B cell (primary cell): Measurements from ENCODE around the gene ZNF750. TPM values are rescaled to one million over a fixed set of nuclear protein-coding genes. Genes with fewer than 3 reads are reported as not detected.

Experiments used
- ATAC-seq: fragments of 200-7000 bp; cut with Tn5 transposase; one replicate; pipeline ENCODE4 v1.10.0; 2021; ENCODE audit warnings: low read depth, mild to moderate bottlenecking, moderate number of reproducible peaks, moderate library complexity
- CTCF ChIA-PET: fragments of 350-600 bp; sonication (Branson Sonifier 250); formaldehyde crosslinking; loops from one replicate; lab custom pipeline; 2021; ENCODE audit warnings: antibody characterized with exemption, inconsistent platforms; lab: Charles Lee
- POLR2A ChIA-PET: fragments of 350-600 bp; sonication (Branson Sonifier 250); formaldehyde crosslinking; loops from one replicate; lab custom pipeline; 2021; ENCODE audit warnings: antibody characterized with exemption; lab: Charles Lee
- DNase-seq: peaks from one replicate; pipeline ENCODE4 v3.0.0; 2013
- H2AFZ ChIP-seq: 2 replicates; pipeline ENCODE4 v1.6.1; 2012; ENCODE audit warnings: mild to moderate bottlenecking, low read depth, low read length; ENCODE audit not compliant: insufficient read depth, poor library complexity, severe bottlenecking
- H3K27ac ChIP-seq, 2 donors: 1 replicate in 1 of 2; 2 replicates in 1 of 2; pipeline ENCODE4 v1.5.1; 2012 to 2013; ENCODE audit warnings: low read length in 2 of 2, mild to moderate bottlenecking in 2 of 2, moderate library complexity in 1 of 2
- H3K27me3 ChIP-seq, 4 experiments: fragments of 200-600 bp in 1 of 4; sonication (generic) in 1 of 4; replicated peaks in 1 of 4; 1 replicate in 2 of 4; 2 replicates in 2 of 4; pipeline versions ENCODE4 v1.6.1 to v1.7.0; 2013 to 2016; ENCODE audit warnings: low read length in 3 of 4, mild to moderate bottlenecking in 2 of 4, mixed read lengths in 1 of 4, moderate library complexity in 1 of 4; ENCODE audit not compliant: insufficient read depth in 4 of 4, control insufficient read depth in 3 of 4; ENCODE audit errors: control extremely low read depth in 1 of 4
- H3K36me3 ChIP-seq, 2 experiments: replicated peaks in 1 of 2; 1 replicate in 1 of 2; 2 replicates in 1 of 2; pipeline versions ENCODE4 v1.6.1 to v1.7.1; 2013; ENCODE audit warnings: low read length in 1 of 2; ENCODE audit not compliant: insufficient read depth in 2 of 2, control insufficient read depth in 1 of 2; ENCODE audit errors: control extremely low read depth in 1 of 2, extremely low read depth in 1 of 2
- H3K4me1 ChIP-seq, 2 donors: fragments of 200-600 bp in 1 of 2; sonication (generic) in 1 of 2; 1 replicate in 1 of 2; 2 replicates in 1 of 2; pipeline versions ENCODE4 v1.5.1 to v1.6.1; 2013 to 2017; ENCODE audit warnings: low read length in 2 of 2; ENCODE audit not compliant: control insufficient read depth in 2 of 2, insufficient read depth in 2 of 2
- H3K4me2 ChIP-seq: replicated peaks from 2 replicates; pipeline ENCODE3; 2012; ENCODE audit warnings: mild to moderate bottlenecking, low read depth, low read length; ENCODE audit not compliant: poor library complexity, severe bottlenecking
- H3K4me3 ChIP-seq, 5 experiments: fragments of 200-600 bp in 1 of 5; sonication (generic) in 1 of 5; 1 replicate in 3 of 5; 2 replicates in 2 of 5; pipeline versions ENCODE4 v1.5.1 to v1.7.0; 2011 to 2016; ENCODE audit warnings: low read length in 4 of 5, mild to moderate bottlenecking in 4 of 5, low read depth in 2 of 5, control low read depth in 1 of 5, moderate library complexity in 1 of 5; ENCODE audit not compliant: insufficient read depth in 1 of 5; ENCODE audit errors: control extremely low read depth in 1 of 5, extremely low read depth in 1 of 5
- H3K79me2 ChIP-seq: fragments of 200-600 bp; sonication (generic); one replicate; pipeline ENCODE4 v1.6.0; 2016; ENCODE audit warnings: low read length; ENCODE audit not compliant: control insufficient read depth, insufficient read depth
- H3K9ac ChIP-seq: fragments of 200-600 bp; sonication (generic); 2 replicates; pipeline ENCODE4 v1.6.1; 2017; ENCODE audit warnings: mild to moderate bottlenecking, low read length, moderate library complexity
- H3K9me3 ChIP-seq, 3 donors: one replicate each; pipeline versions ENCODE4 v1.6.1 to v1.7.1; 2013; ENCODE audit warnings: low read length in 2 of 3; ENCODE audit not compliant: control insufficient read depth in 2 of 3, insufficient read depth in 1 of 3; ENCODE audit errors: control extremely low read depth in 1 of 3
- H4K20me1 ChIP-seq: 2 replicates; pipeline ENCODE4 v1.6.0; 2012; ENCODE audit warnings: mild to moderate bottlenecking, low read length; ENCODE audit not compliant: insufficient read depth, control insufficient read depth, poor library complexity, severe bottlenecking
- H3K27ac Mint-ChIP-seq: one replicate; pipeline ENCODE4 v1.8.0; 2021; ENCODE audit warnings: mixed read lengths
- H3K27me3 Mint-ChIP-seq: one replicate; pipeline ENCODE4 v1.8.0; 2021; ENCODE audit warnings: mixed read lengths
- H3K4me1 Mint-ChIP-seq: one replicate; pipeline ENCODE4 v1.8.0; 2021; ENCODE audit warnings: mixed read lengths
- H3K4me3 Mint-ChIP-seq: one replicate; pipeline ENCODE4 v1.8.0; 2021; ENCODE audit warnings: mixed read lengths
- H3K9me3 Mint-ChIP-seq: one replicate; pipeline ENCODE4 v1.8.0; 2022; ENCODE audit warnings: mixed read lengths; ENCODE audit not compliant: insufficient read depth
- CTCF ChIP-seq: fragments of 200-600 bp; IDR thresholded peaks from one replicate; pipeline ENCODE4 v1.8.0; 2022; ENCODE audit warnings: antibody characterized with exemption, mild to moderate bottlenecking
- EZH2 ChIP-seq: IDR thresholded peaks from 2 replicates; pipeline ENCODE4 v1.6.1; 2012; ENCODE audit warnings: borderline replicate concordance, low read depth, mild to moderate bottlenecking, moderate library complexity, low read length; ENCODE audit not compliant: insufficient read depth, poor library complexity, severe bottlenecking
- WGBS: methylation state at CpG from one replicate; pipeline ENCODE4 v1.1.5; 2013; ENCODE audit warnings: missing lambda C conversion rate; ENCODE audit not compliant: insufficient coverage; 5-methylcytosine and 5-hydroxymethylcytosine counted together
- intact Hi-C: fragments of 100-400 bp; cut with micrococcal nuclease; formaldehyde crosslinking; loops from one replicate; pipeline ENCODE4 v1.10.0; 2022
- polyA plus RNA-seq: library from polyadenylated mRNA; depleted of rRNA; stranded (reverse); fragments of >200 nt; gene quantifications from 2 replicates; pipeline ENCODE4 v1.2.3, GENCODE V29; 2012
- total RNA-seq, 2 donors: library from RNA; stranded (reverse); fragments of 120-200 nt in 1 of 2; gene quantifications; 1 replicate in 1 of 2; 2 replicates in 1 of 2; pipeline versions ENCODE4 v1.2.3 to v1.2.4, GENCODE V29; 2013 to 2022

Gene ZNF750
- total and polyA plus RNA-seq, 2 donors (not counting 1 experiment from before 2014, with no cell fraction given): not detected

- no peaks in the 10 kb centered on the region for H3K9me3 Mint-ChIP-seq
- no peak overlapping the region for H3K27ac Mint-ChIP-seq
These were observed 38.9 kb downstream of the ZNF750 start for GRCh38 chr17:82800885-82801284.

GRCh38 chr17:82799591-82799990, 40.2 kb downstream of the ZNF750 start:
- intact Hi-C loops: no loop called here
- CTCF ChIA-PET: interaction anchor here (1.7 kb wide), 1 partner anchor 18 kb away, joined by 5 read pairs; no protein-coding TSS in a partner anchor
- Histone ChIP-seq H3K79me2 (peaks cover 24% of the 10 kb centered on the region), H3K4me1 (no peaks in the 10 kb centered on the region), H3K27ac (no peak overlapping the region), H3K36me3 (peaks cover 0 to 12% of the 10 kb centered on the region in 2 experiments), H2AFZ (no peak overlapping the region), H3K4me3 (no peak overlapping the region), H3K4me2 (no peak overlapping the region), H3K27me3 (no peaks in the 10 kb centered on the region), H4K20me1 (peaks cover 17% of the 10 kb centered on the region), H3K9me3 (no peaks in the 10 kb centered on the region), H3K9ac (no peak overlapping the region)
- no peak for DNase-seq
- TF ChIP-seq CTCF (no peak), EZH2 (no peak)
- POLR2A ChIA-PET: no interaction called here
- 98% methylated on average over 16 of the region's 16 CpGs for WGBS
- no peak for ATAC-seq
- Mint-ChIP-seq H3K9me3 (no peaks in the 10 kb centered on the region), H3K4me1 (no peaks in the 10 kb centered on the region), H3K27ac (no peak overlapping the region), H3K4me3 (no peak overlapping the region), H3K27me3 (no peaks in the 10 kb centered on the region)

More at GRCh38 chr17:82800885-82801284, 38.9 kb downstream of the ZNF750 start:
- Histone ChIP-seq H3K9me3 (no peaks in the 10 kb centered on the region), H2AFZ (no peak overlapping the region), H3K4me1 (no peaks in the 10 kb centered on the region), H3K36me3 (peaks cover 0 to 14% of the 10 kb centered on the region in 2 experiments), H3K27me3 (no peaks in the 10 kb centered on the region), H3K27ac (no peak overlapping the region), H3K79me2 (peaks cover 24% of the 10 kb centered on the region), H3K9ac (no peak overlapping the region), H3K4me3 (no peak overlapping the region), H3K4me2 (no peak overlapping the region), H4K20me1 (peaks cover 23% of the 10 kb centered on the region)
- intact Hi-C loops: no loop called here
- H3K4me1 Mint-ChIP-seq: no peaks in the 10 kb centered on the region
- CTCF ChIA-PET: interaction anchor here (1.7 kb wide), 1 partner anchor 19 kb away, joined by 5 read pairs; no protein-coding TSS in a partner anchor
- 97% methylated on average over 15 of the region's 15 CpGs for WGBS
- TF ChIP-seq CTCF (no peak), EZH2 (no peak)
- no peak overlapping the region for H3K4me3 Mint-ChIP-seq
- DNase-seq: no peak
- POLR2A ChIA-PET: interaction anchor here (0.6 kb wide), 1 partner anchor 71 kb away, joined by 5 read pairs; no protein-coding TSS in a partner anchor
- no peaks in the 10 kb centered on the region for H3K27me3 Mint-ChIP-seq
- no peak for ATAC-seq
